Vagina (tissue), 2 donors: ENCODE data around the gene CRKL.

Experiments used
- POLR2A ChIP-seq, 2 donors: fragments of 450-650 bp; IDR thresholded peaks; one replicate each; pipeline ENCODE4 v1.6.1; 2017; ENCODE audit warnings: antibody characterized with exemption in 2 of 2, mild to moderate bottlenecking in 2 of 2, moderate library complexity in 2 of 2
- POLR2AphosphoS5 ChIP-seq, 2 donors: sonication (generic); formaldehyde crosslinking; IDR thresholded peaks; one replicate each; pipeline ENCODE4 v1.9.0; 2017; ENCODE audit warnings: antibody characterized with exemption in 2 of 2, mild to moderate bottlenecking in 2 of 2, low read depth in 1 of 2; ENCODE audit not compliant: insufficient read depth in 1 of 2
- TF ChIP-seq, protein P1 (sequence below), 3 experiments: fragments of 450-650 bp in 2 of 3; fragments of 200-600 bp in 1 of 3; sonication (generic) in 1 of 3; IDR thresholded peaks; one replicate each; pipeline ENCODE4 v1.5.1; 2017 to 2019; ENCODE audit warnings: antibody characterized with exemption in 3 of 3, mild to moderate bottlenecking in 2 of 3, moderate library complexity in 2 of 3

DNA sequence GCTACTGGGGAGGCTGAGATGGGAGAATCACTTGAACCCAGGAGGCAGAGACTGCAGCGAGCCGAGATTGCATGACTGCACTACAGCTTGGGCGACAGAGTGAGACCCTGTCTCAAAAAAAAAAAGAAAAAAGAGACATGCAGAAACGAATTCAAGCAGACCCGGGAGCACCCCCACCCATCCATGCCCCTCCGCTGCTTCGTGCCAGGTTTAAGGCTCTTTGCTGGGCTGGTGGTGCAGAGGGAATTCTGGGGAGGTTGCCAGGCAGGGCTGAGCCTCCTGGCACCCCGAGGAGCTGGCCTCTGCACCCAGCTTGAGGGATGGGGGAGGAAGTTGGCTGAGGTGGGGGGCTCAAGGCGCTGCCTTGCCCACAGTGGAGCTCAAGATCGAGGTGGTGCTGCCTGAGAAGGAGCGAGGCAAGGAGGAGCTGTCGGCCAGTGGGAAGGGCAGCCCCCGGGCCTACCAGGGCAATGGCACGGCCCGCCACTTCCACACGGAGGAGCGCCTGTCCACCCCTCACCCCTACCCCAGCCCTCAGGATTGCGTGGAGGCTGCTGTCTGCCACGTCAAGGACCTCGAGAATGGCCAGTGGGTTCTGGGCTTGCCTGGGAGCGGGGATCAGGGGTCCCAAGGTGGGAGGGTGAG is 55.8 kb downstream of the CRKL start:
- TF ChIP-seq, protein P1, sequence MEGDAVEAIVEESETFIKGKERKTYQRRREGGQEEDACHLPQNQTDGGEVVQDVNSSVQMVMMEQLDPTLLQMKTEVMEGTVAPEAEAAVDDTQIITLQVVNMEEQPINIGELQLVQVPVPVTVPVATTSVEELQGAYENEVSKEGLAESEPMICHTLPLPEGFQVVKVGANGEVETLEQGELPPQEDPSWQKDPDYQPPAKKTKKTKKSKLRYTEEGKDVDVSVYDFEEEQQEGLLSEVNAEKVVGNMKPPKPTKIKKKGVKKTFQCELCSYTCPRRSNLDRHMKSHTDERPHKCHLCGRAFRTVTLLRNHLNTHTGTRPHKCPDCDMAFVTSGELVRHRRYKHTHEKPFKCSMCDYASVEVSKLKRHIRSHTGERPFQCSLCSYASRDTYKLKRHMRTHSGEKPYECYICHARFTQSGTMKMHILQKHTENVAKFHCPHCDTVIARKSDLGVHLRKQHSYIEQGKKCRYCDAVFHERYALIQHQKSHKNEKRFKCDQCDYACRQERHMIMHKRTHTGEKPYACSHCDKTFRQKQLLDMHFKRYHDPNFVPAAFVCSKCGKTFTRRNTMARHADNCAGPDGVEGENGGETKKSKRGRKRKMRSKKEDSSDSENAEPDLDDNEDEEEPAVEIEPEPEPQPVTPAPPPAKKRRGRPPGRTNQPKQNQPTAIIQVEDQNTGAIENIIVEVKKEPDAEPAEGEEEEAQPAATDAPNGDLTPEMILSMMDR (IDR thresholded peaks at IDR 0.05), result no peak
- TF ChIP-seq POLR2A (IDR thresholded peaks at IDR 0.05) (no peak), POLR2AphosphoS5 (IDR thresholded peaks at IDR 0.05; ENCODE audit: insufficient read depth in 1 of 2, low read depth in 1 of 2) (no peak)
